Renal pelvis (tissue), 4 donors: ENCODE measurements around the gene CHN2. TPM values are rescaled to one million over a fixed set of nuclear protein-coding genes. Genes with fewer than 3 reads are reported as not detected.
"Not testable (repeated sequence)": the region's sequence is repeated elsewhere in the genome, so short reads cannot be mapped to it uniquely, and the experiment has no call there.

Source experiments
- DNase-seq: peaks from one replicate; pipeline ENCODE4 v3.0.0-alpha.2; 2013
- polyA plus RNA-seq, 3 donors: library from polyadenylated mRNA; unstranded; fragments of 120-200 nt; gene quantifications; one replicate each; pipeline ENCODE4 v1.2.1, GENCODE V29; 2013; ENCODE audit not compliant: insufficient read length in 3 of 3

Gene CHN2
- polyA plus RNA-seq, 3 donors = 14.7 to 17.7 (median 16.0) TPM

GRCh38 chr7:29488203-29488970, 293.8 kb downstream of the CHN2 start:
- DNase-seq = no peak

- DNase-seq = no peak
These were observed 294.4 kb downstream of the CHN2 start for GRCh38 chr7:29488977-29489376.

- no peak for DNase-seq
These were observed 295.6 kb downstream of the CHN2 start for GRCh38 chr7:29490094-29490607.

GRCh38 chr7:29494350-29494749, 299.8 kb downstream of the CHN2 start:
- DNase-seq = peak; percentile 42

GRCh38 chr7:29495653-29496052, 301.1 kb downstream of the CHN2 start:
- DNase-seq = no peak

GRCh38 chr7:29496355-29497020, 301.9 kb downstream of the CHN2 start:
- no peak for DNase-seq

- no peak for DNase-seq
These were observed 305.4 kb downstream of the CHN2 start for GRCh38 chr7:29499932-29500331.

- no peak for DNase-seq
These were observed 306.1 kb downstream of the CHN2 start for GRCh38 chr7:29500719-29501118.

GRCh38 chr7:29502133-29502532, 307.6 kb downstream of the CHN2 start:
- no peak for DNase-seq

- no peak for DNase-seq
These were observed 311.4 kb downstream of the CHN2 start for GRCh38 chr7:29505931-29506330.

GRCh38 chr7:29508608-29509007, 314.0 kb downstream of the CHN2 start:
- DNase-seq = no peak

- DNase-seq = no peak
These were observed 315.5 kb downstream of the CHN2 start for GRCh38 chr7:29510028-29510427.

GRCh38 chr7:29511337-29511736, 316.8 kb downstream of the CHN2 start:
- no peak for DNase-seq

- DNase-seq = no peak
These were observed 317.3 kb downstream of the CHN2 start for GRCh38 chr7:29511851-29512250.

- DNase-seq = no peak
These were observed 321.9 kb downstream of the CHN2 start for GRCh38 chr7:29516491-29516890.

GRCh38 chr7:29518616-29519015, 324.0 kb downstream of the CHN2 start:
- DNase-seq = no peak

GRCh38 chr7:29523728-29524127, 329.2 kb downstream of the CHN2 start:
- no peak for DNase-seq

GRCh38 chr7:29527505-29528108, 333.0 kb downstream of the CHN2 start:
- no peak for DNase-seq

- DNase-seq = not testable (repeated sequence)
These were observed 334.0 kb downstream of the CHN2 start for GRCh38 chr7:29528526-29528925.
